NCI-H187 treated with DMSO at 0.1 percent for 48 hours (cell line): Measurements from ENCODE around the gene CHST9.
"Not testable (repeated sequence)": the region's sequence is repeated elsewhere in the genome, so short reads cannot be mapped to it uniquely, and the experiment has no call there.

Source experiments
- DNase-seq: peaks from one replicate; lab custom pipeline; 2025; lab: John Stamatoyannopoulos, UW

The CHST9 gene

DNA sequence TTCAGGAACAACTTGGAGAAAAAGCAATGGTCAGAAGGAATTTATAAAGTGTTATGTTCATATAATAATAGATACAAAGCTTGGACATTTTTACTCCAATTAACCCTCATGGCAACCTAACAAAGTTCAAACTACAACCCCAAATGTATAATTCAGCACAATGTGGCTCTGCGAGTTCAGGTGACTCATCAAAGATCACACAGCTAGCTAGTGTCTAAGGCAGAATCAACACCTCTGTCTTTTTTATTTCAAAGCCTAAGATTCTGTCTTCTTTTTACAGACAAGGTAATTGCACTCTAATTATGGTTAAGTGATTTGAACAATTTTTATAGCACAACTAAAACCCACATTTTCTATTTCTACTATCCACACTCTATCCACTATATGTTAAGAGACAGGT, 90.5 kb downstream of the CHST9 start:
- no peak for DNase-seq

GRCh38 chr18:27093290-27093689, 91.8 kb downstream of the CHST9 start:
- DNase-seq = not testable (repeated sequence)

- no peak for DNase-seq
These were observed 103.4 kb downstream of the CHST9 start for GRCh38 chr18:27081701-27082100.

DNA sequence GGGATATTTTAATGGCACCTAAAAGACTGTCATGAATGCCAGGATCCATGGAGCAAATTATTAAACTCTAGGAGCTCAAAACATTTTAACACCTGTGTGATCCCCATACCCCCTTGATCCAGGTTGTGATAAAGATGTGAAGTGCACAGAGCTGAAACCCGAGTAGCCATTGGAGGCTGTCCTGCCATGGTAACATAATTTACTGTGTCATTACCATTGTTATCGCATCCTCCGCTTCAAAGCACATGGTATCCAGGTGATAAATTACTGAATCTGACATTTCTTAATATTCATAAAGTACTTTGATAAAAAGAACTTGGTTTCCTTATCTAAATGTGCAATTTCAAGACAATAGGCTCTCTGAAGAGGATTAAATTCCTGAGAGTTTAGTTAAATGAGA, 109.3 kb downstream of the CHST9 start:
- DNase-seq = peak; percentile 3

DNA sequence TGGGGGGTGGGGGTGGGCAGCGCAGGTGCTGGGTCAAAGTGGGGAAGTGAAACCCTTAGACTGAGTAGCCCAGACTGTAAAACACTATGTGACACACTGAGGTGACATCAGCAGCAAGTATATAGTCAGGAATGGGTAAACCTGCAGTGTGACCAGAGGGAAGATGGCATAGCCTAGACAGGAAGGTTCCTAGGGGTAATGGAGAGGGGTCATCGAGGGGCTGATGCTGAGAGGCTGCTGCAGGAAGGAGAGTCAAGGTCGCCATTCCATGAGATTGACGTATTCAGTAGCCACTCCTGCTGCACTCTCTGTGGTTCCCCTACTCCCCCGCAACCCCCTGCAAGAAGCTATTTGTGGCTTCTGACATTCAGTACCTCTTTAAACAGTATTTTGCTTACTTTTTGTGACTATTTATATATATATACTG, 111.7 kb downstream of the CHST9 start:
- no peak for DNase-seq

DNA sequence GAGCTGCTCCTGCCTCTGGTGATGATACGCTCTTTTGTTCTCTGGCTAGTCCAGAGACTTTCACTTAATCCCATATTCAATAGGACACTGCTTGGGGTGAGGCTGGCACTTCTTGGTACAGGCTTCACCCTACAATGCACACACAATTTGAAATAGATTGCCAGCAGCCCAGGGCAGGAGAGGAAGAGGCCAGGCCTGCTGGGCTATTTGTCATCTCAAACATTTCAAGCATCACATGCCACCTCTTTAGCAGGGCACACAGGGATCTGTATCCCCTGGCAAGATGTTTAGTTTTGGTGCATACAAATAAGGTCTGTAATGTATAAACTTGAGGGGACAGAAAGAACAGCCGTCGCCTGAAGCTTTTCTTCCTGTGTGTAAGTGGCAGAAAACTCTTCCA, 120.4 kb downstream of the CHST9 start:
- DNase-seq = no peak

- no peak for DNase-seq
These were observed 122.3 kb downstream of the CHST9 start for GRCh38 chr18:27062802-27063201.

DNA sequence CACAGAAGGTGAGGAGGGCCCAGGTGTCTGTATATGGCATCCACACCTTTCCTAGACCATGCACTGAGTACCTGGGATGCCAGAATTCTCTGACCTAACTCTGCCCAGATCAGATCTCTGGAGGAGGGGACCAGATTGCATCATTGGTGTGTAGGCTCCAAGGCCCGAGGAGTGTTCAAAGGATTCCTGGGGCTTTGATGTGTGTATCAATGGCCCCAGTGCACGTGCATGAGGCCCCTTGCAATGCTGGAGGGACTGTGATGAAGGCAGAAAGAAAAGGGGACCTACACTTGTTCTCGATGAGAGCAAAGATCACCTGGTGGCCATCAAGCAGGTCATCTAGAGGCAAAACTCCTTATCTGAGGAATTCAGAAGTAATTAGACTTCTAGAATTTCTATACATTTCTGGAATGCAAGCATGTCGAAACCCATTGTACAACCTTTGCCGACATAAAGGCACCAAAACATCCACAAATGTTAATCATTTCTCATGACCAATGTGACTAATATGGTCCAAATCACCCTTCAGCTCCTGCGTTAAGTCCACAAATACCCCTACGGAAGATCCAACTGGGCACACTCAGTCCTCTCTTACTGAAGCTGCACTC, 123.5 kb downstream of the CHST9 start:
- DNase-seq = no peak

DNA sequence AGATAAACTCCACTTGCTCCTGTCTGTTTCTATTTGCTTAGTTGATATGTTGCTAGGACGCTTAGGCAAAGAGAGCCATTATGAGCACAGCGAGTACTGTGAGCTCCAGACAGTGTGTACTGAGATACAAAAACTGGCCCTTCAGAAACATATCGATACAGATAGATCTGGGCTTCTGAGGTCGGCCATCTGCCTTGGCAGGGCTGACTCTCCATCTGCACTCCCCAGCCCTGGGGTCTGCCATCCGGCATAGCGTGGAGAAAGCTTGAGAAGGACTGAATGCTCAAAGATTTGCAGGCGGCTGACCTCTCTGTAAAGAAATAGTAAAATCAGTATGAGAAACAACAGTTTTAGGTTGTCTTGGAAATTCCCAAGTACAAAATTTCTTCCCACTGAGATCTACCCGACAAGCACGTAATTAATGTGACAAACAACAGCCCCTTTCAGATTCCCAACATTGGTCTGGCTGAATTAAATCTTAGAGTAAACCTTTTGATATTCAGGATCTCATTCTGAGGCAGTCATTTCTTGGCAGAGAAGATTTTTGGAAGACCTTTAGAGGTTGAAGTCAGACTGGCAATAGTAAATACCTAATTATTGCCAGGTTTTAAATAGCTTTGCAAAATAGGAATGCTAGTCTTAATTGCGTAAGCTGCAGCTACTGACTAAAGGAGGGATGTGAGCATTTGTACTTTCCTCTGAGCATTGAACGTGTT, 127.4 kb downstream of the CHST9 start:
- DNase-seq = no peak

DNA sequence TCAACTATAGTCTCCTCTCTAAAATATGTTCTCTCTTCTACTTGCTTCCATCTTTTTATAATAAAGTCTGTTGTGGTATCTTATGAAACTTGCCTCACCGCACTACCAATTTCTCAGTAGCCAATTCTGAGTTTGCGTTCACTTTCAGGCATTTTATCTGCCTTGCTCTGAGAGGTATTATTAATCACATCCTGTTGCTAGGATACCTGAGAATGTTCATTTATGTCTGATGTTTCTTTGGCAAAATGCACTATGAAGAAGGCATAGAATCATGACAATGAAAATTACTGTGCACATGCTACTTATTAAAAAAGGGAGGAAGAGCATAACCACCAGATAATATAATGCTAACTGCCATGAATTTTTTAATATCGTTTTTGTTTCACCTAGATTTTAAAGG, 130.2 kb downstream of the CHST9 start:
- DNase-seq = no peak

DNA sequence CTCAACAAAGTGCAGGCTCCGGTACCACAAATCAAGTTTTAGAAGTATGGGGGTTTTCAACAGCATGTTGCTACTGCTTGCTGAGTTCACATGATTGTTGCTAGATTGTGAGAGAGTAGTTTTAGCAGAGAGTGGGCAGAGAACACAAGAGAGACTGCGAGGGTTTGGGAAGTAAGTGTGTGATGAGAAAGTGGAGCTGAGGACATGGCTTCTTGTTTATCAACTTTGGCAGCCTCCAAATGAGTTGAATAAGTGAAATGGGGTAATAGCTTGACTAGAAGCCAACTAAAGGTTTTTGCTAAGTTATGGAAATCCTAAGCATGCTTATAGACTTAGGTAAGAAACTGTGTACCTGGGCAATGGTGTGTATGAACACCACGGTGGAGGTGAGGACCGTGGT, 135.1 kb downstream of the CHST9 start:
- DNase-seq = no peak

- DNase-seq = no peak
These were observed 139.8 kb downstream of the CHST9 start for GRCh38 chr18:27045342-27045741.

DNA sequence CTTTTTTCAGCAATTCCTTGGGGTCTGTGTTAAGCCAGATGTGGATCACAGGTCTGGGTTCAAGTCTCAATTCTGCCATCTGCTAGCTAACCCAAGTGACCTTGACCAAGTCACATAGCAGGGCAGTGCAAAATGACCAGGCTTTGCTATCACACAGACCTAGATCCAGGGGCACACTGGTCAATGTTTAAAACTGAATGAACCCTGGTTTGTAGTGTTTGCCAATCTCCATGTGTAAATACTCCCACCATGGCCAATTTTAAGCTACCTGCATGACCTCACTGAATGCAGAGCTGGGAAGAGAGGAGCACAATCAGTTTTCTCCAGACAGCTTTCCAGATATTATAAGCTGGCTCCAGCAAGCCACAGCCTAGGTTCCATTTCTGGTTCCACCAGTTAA, 142.9 kb downstream of the CHST9 start:
- DNase-seq = no peak

DNA sequence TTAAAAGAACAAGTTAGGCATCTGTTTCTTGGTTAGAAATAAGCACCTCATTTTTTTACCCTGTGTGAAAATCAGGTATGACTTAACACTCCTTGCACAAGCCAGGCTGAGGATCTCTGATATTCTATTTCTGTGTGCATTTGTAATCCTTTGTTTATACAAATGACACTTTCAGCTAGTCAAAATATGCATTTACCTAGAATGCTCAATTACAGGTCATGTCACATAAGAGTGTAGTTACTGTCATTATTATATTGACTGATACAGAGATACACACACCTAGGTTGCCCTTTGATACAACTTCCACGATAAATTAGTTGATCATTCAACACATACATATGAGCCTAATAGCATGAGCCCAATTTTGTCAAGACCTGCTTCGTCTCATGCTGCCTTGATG, 144.3 kb downstream of the CHST9 start:
- no peak for DNase-seq

DNA sequence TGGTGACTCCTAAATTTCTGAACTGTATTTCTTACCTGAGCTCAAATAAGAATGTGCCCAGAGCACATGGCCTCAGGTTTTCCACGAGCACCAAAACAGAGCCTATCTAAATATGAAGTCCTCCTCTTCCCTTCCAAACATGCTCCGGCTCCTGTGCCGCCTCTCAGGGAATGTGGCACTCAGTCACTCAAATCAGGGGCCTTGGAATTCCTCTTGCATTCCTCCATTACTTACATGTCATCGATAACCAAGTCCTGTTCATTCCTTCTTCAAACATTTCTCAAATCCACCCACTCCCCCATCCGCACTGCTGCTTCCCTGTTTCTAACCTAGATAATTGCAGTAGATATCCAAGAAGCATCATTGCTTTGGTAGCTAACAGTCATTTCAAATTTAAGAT, 151.4 kb downstream of the CHST9 start:
- DNase-seq = no peak

DNA sequence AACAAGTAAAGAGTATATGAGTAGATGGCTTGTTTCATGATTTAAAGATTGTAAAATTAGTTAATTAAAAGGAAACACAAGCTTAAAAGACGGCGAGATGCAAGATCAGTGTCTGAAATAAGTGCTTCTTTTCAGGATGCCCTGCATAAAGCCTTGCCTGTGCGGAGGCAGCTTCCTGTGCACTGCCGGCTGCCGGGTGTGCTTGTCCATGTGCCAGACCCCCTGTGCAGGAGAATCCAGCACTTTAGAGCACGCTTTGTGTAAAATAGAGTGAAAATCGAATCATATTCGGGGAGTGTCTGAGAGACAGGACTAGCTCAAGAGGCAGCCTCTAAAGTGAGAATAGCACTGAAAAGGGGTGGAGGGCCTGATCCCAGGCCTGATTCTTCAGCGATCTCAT, 154.7 kb downstream of the CHST9 start:
- DNase-seq = no peak

DNA sequence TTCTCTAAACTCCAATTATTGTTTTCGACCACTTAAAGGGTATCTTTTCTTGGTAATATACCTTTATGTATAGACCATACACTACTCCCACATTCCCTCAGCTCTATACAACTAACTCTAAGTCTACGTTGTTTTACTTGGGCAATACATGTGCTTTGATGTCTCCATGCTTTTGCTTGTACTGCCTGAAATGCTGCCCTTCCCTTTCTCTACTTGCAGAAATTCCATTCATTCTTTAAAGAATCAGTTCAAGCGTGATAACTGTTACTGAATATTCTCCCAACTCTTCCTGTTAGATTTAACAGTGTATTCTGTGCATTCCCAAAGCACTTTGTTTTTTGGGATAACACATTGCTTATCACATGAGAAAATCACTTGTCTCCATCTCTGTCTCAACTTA, 162.6 kb downstream of the CHST9 start:
- no peak for DNase-seq

DNA sequence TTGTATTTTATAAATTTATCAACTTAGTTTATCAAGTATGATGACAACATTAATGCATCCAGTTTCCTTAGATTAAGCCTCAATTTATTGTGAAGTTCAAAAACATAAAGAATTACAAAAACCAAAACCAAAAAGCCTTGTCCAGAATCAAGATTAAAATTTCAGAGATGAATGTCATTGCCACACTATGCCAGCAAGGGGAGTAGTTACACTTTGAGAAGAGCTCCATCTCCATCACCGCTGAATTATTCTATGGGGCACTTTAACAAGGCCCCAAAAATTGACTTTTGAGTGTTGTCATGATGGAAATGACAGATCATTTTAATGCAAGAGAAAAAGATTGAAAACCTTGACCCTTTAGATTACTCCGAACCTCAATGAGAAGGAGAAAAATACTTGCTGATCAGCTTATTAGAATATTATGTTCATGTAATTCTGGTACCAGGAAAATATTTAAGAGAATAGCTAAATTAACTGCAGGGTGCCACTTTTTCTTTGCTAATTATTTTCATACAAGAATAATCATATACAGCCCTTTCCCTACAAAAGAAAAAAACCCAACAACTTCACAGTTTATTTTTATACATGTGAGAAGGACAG, 167.1 kb downstream of the CHST9 start:
- DNase-seq = no peak

DNA sequence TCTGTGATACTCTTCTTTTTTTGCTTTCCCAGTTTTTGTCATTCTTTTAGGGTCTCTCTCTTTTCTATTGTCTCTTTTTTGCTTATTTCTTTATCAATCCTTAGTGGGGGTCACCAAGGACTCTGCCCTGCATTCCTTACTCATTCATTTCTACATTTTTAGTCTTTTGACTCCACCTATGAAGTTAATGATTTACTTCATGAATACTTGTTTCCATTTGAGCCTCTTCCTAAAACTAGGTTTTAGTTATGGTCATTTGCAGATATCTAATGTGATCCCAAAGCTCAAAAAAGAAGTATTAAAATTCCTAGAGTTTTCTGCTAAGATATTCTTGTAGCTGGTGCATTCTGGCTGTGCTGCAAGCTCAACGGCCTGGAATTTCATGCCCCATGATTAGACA, 170.3 kb downstream of the CHST9 start:
- no peak for DNase-seq

DNA sequence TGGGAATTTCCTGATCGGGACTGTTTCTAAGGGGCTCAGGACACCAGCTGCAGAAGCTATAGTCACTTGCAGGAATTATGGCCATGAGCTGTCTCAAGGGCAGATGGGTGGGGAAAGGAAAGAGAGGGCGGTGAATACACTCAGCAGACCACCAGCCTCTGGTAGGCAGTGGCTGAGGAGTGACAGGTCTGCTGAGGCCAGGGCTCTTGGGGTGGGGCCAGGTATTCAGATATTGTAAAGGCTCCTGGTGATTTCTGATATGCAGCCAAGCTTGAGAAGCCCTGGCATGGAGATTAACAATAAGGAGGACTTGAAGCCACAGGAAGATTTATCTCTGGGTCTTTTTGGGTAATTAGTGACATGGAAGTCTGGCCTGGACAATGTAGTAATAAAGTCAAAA, 174.3 kb downstream of the CHST9 start:
- DNase-seq = no peak

- DNase-seq = no peak
These were observed 175.8 kb downstream of the CHST9 start for GRCh38 chr18:27009293-27009692.

GRCh38 chr18:27008575-27008974, 176.5 kb downstream of the CHST9 start:
- DNase-seq = no peak

DNA sequence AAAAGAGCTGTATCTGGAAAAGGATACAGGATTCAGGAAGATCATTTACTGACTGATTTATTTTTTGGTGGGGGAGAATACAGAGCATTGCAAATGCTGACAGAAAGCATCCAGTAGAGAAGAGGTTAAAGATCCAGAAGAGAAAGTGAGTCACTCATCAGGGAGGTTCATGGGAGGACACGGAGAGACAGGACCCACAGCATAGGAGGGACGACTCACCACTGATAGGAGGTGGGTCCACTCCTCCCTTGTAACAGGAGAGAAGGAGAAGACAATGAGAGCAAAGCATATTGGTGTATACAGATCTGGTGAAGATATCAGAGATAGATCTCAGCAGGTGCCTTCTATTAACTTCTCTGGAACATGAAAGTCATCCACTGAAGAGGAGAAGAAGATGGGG, 177.2 kb downstream of the CHST9 start:
- no peak for DNase-seq

- DNase-seq = no peak
These were observed 179.5 kb downstream of the CHST9 start for GRCh38 chr18:27005589-27005988.
